ENCODE results near the gene AARS1.

AARS1 gene

GRCh38 chr16:70250748-70251628 lies 38.3 kb downstream of the AARS1 start:
- H3K36me3 ChIP-seq (ENCODE audit: control insufficient read depth in 2 of 2, insufficient read depth in 1 of 2, low read length in 2 of 2) = peaks cover 10 to 51% of the 10 kb centered on the region in 2 experiments; a peak in 2 of 3 replicates
- CTCF ChIA-PET = interaction anchor here (0.7 to 3.4 kb wide), 6 partner anchors 11 to 1378 kb away, joined by 3 to 24 read pairs (median 14); no protein-coding TSS in a partner anchor
- no peaks in the 10 kb centered on the region for H3K9me3 ChIP-seq (ENCODE audit: control insufficient read depth, insufficient read depth, low read depth, low read length)
- H3K4me3 ChIP-seq (ENCODE audit: low read depth, low read length) = peak overlapping the region; percentile 58
- peak overlapping the region; percentile 95 for H3K27ac ChIP-seq (ENCODE audit: extremely low read depth, low read depth, low read length)
- no peaks in the 10 kb centered on the region for H3K4me1 ChIP-seq (ENCODE audit: control insufficient read depth, insufficient read depth, low read length)
- POLR2A ChIA-PET = interaction anchor here (1.0 to 2.3 kb wide), 4 partner anchors 12 to 95 kb away, joined by 3 to 17 read pairs (median 4); partner anchors contain the start of gene AARS1
- TF ChIP-seq ELK4 (IDR thresholded peaks at IDR 0.05; ENCODE audit: borderline replicate concordance, low read depth, low read length) = no peak
- peak; percentile 68 for TF ChIP-seq ZXDB (tag by site-specific recombination; IDR thresholded peaks at IDR 0.05)
- TF ChIP-seq REPIN1 (tag by site-specific recombination; IDR thresholded peaks at IDR 0.05; ENCODE audit: low read depth) = no peak
- 0 out of 2 replicates have a peak, but pooled peaks have one; percentile 24 for TF ChIP-seq ZNF10 (tag by site-specific recombination; IDR thresholded peaks at IDR 0.05)
- no peak for TF ChIP-seq ZNF341 (tag by site-specific recombination; IDR thresholded peaks at IDR 0.05; ENCODE audit: low read depth)
- peak; percentile 61; the same call in 1 of the 2 replicates for TF ChIP-seq ZBTB6 (tag by site-specific recombination; IDR thresholded peaks at IDR 0.05)
- no peak for TF ChIP-seq ZNF202 (tag by site-specific recombination; IDR thresholded peaks at IDR 0.05; ENCODE audit: borderline replicate concordance)
- no peak for TF ChIP-seq ZNF174 (tag by site-specific recombination; IDR thresholded peaks at IDR 0.05)
- no peak for TF ChIP-seq KLF8 (tag by site-specific recombination; IDR thresholded peaks at IDR 0.05)
- no peak for TF ChIP-seq ZNF416 (tag by site-specific recombination; IDR thresholded peaks at IDR 0.05)
- no peak; the same call in 1 of the 2 replicates for TF ChIP-seq GLIS2 (tag by site-specific recombination; IDR thresholded peaks at IDR 0.05)
- TF ChIP-seq ZFP69B (tag by site-specific recombination; IDR thresholded peaks at IDR 0.05) = no peak
- TF ChIP-seq ZFHX2 (tag by site-specific recombination; conservative IDR thresholded peaks at IDR 0.05) = 0 out of 2 replicates have a peak, but pooled peaks have one; percentile 19
- no peak for TF ChIP-seq ZNF394 (tag by site-specific recombination; IDR thresholded peaks at IDR 0.05; ENCODE audit: borderline replicate concordance)
- TF ChIP-seq KLF9 (tag by site-specific recombination; IDR thresholded peaks at IDR 0.05; ENCODE audit: low read depth) = no peak
- TF ChIP-seq SP7 (tag by site-specific recombination; IDR thresholded peaks at IDR 0.05) = no peak
- TF ChIP-seq PRDM10 (tag by site-specific recombination; IDR thresholded peaks at IDR 0.05) = no peak
- TF ChIP-seq ZNF560 (tag by site-specific recombination; IDR thresholded peaks at IDR 0.05; ENCODE audit: borderline replicate concordance) = no peak
- 0 out of 2 replicates have a peak, but pooled peaks have one; percentile 52 for TF ChIP-seq ZNF660 (tag by site-specific recombination; IDR thresholded peaks at IDR 0.05)
- TF ChIP-seq ZNF449 (tag by site-specific recombination; IDR thresholded peaks at IDR 0.05) = peak; percentile 36; the same call in 1 of the 2 replicates
- TF ChIP-seq ZNF184 (tag by site-specific recombination; IDR thresholded peaks at IDR 0.05) = no peak
- no peak for TF ChIP-seq ZSCAN4 (tag by site-specific recombination; IDR thresholded peaks at IDR 0.05)
- TF ChIP-seq GFI1B (tag by site-specific recombination; IDR thresholded peaks at IDR 0.05) = no peak
- peak; percentile 3; the same call in 1 of the 2 replicates for TF ChIP-seq MEIS1 (CRISPR knock-in tag; IDR thresholded peaks at IDR 0.05; ENCODE audit: borderline replicate concordance)
- no peak for TF ChIP-seq ZNF596 (tag by site-specific recombination; IDR thresholded peaks at IDR 0.05)
- TF ChIP-seq IKZF3 (tag by site-specific recombination; IDR thresholded peaks at IDR 0.05) = no peak
- no peak for TF ChIP-seq FEZF1 (tag by site-specific recombination; IDR thresholded peaks at IDR 0.05)
- TF ChIP-seq ZNF561 (tag by site-specific recombination; IDR thresholded peaks at IDR 0.05; ENCODE audit: borderline replicate concordance) = peak; percentile 62; the same call in 1 of the 2 replicates
- no peak for TF ChIP-seq SCRT2 (tag by site-specific recombination; IDR thresholded peaks at IDR 0.05)

Data from HEK293 (cell line).